Limb (tissue), 2 donors: ENCODE results near the gene ZNF598.

Experiments used
- DNase-seq, 2 donors: peaks; one replicate each; pipeline ENCODE4 v3.0.0-alpha.2; 2016; ENCODE audit errors: extremely low spot score in 2 of 2

The ZNF598 gene

GRCh38 chr16:1991948-1992703 is 17.5 kb downstream of the ZNF598 start:
- DNase-seq, result peak; percentile 90 to 98

GRCh38 chr16:1991588-1991947 is 18.1 kb downstream of the ZNF598 start:
- DNase-seq, result no peak

DNA sequence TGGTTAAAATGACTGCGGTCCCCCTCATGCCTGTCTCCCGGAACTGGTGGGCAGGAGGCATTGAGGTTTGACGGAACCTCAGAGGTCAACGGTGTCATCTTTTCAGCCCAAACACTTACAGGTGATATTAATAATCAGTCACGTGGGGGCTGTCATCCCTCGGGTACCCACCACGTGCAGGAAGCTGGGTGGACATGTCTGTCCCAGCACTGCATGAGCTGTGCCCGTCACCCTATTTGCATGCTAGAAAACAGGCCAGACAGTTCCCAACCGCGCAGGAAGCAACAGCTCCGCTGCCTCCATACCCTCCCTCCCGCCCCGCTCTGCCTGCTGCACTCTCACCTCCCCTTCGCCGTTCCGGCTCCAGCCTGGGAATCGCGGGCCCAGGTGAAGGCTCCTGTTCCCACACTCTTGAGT is 18.5 kb downstream of the ZNF598 start:
- no peak for DNase-seq

DNA sequence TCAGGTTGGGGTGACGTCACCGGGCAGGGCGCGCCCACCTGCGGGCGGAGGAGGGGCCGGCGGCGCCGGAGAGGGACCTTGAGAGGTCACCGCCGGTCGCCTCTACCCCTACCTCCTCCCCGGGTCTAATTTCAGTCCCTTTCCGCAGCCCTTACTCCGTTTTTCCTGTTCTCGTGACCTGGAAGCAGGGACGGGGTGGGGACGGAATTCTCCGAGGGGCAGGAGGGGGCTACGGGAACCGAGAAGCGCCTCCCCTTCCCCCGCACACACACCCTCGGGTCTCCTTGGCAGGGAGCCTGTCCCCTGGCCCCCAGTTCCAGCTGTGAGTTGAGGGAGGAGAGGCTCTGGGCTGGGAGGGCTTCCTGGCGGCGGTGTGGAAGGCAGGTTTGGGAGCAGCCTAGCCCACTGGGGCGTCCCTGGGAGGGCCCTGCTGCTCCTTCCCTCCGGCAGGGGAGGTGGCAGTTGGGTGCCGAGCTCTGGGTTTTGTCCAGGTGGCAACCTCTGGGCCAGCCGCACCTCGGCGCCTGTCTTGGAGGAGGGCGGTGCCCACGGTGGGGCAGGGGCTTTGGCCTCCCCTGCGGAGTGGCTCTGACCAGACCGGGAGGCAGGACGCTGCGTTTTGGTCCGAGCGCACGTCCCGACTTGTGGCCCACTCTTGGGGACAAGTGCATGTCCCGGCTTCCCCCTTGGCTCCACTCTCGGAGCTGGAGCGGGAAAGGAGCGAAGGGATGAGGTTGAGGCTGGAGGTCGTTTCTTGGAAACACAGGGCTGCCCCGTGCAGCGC is 19.1 kb downstream of the ZNF598 start:
- DNase-seq, result no peak

GRCh38 chr16:1990101-1990350 is 19.6 kb downstream of the ZNF598 start:
- no peak for DNase-seq

DNA sequence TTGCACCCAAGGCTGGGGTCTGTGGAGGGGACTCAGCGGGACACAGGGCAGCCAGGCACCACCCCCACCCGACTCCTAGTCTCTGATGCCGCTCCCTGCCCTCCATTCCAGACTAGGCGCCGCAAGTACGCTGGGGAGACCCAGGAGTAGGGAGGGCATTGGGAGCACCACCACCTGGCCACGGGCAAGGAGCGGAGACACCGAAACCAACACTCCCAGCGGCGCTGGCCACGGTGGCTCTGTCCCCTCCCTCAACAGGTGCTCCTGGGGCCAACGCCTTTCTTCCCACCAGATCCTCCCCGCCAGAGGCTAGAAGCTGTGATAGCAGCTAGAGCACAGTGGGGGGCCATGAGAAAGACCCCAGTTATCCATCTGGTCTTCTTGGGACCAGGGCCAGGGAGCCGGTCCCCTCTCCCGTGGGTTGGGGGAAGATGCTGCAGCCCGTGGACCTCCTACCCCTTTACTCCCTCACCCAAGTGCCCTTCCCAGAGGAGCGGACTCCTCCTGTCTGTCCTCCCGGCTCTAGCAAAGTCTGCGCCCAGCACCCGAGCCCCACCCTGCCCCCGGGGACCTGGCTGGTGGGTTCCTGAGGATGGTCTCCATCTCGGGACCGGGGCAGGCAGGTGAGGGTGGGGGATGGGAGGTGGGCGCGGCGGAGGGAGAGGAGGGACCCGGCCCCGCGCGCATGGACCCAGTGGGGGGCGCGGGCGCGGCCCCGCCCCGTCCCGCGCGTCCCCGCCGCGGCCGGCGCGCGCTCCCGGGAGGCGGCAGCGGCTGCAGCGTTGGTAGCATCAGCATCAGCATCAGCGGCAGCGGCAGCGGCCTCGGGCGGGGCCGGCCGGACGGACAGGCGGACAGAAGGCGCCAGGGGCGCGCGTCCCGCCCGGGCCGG is 20.2 kb downstream of the ZNF598 start, which contains the start of gene SYNGR3:
Gene SYNGR3, plus strand, starts transcription at position 762 of the 892 bp plus-strand sequence. CDS start 133 bp downstream, outside the sequence.
- no peak for DNase-seq

GRCh38 chr16:1987198-1987597 is 22.4 kb downstream of the ZNF598 start:
- DNase-seq, result no peak

DNA sequence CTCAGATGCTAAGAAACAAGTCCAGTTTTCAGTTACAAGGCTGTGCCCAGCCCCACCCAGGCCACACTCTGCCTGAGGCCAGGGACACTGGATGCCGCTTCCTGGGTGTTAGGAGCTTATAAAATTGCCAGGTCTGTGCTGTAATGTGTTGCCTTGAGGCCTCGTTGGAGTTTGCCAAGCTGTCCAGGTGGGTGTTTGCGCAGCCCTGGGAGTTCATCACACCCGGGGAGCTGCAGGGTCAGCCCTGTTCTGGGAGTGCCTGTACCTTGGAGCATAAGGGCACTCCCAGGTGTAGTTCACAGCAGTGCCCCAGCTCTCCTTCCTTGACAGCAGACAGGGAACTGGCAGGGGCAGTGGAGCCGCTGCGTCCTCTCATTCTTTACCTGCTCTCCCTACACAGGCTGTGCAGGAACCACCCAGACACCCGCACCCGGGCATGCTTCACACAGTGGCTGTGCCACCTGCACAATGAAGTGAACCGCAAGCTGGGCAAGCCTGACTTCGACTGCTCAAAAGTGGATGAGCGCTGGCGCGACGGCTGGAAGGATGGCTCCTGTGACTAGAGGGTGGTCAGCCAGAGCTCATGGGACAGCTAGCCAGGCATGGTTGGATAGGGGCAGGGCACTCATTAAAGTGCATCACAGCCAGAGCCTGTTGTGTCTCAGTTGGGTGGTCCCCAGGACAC is 24.0 kb downstream of the ZNF598 start:
- DNase-seq, result no peak

DNA sequence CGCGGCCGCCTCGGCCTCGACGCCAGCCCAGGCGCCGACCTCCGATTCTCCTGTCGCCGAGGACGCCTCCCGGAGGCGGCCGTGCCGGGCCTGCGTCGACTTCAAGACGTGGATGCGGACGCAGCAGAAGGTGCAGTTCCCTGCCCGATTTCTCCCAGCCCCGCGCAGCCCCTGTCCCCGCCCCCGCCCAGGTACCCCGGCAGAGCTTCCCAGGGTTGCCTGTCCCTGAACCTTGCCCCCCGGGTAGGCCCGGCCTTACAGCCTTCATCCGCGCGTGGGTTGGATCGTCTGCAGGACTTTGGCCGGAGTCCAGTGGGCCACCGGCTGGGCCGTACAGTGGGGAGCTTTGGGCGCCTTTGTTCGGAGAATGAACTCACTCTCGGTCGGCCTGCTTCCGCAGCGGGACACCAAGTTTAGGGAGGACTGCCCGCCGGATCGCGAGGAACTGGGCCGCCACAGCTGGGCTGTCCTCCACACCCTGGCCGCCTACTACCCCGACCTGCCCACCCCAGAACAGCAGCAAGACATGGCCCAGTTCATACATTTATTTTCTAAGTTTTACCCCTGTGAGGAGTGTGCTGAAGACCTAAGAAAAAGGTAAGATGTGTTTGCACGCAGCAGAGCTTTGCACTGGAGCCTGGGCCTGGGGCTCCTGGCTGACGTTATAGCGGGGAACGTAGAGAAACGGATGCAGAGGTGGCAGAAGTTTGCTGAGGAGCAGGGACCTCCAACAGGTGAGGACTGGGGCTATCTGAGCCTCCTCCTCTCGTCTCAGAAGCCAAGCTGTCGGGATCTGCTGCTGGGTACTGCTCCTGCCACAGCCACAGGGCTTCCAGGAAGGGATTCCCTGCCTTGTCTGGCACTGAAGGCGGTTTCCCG is 25.0 kb downstream of the ZNF598 start:
- no peak for DNase-seq

DNA sequence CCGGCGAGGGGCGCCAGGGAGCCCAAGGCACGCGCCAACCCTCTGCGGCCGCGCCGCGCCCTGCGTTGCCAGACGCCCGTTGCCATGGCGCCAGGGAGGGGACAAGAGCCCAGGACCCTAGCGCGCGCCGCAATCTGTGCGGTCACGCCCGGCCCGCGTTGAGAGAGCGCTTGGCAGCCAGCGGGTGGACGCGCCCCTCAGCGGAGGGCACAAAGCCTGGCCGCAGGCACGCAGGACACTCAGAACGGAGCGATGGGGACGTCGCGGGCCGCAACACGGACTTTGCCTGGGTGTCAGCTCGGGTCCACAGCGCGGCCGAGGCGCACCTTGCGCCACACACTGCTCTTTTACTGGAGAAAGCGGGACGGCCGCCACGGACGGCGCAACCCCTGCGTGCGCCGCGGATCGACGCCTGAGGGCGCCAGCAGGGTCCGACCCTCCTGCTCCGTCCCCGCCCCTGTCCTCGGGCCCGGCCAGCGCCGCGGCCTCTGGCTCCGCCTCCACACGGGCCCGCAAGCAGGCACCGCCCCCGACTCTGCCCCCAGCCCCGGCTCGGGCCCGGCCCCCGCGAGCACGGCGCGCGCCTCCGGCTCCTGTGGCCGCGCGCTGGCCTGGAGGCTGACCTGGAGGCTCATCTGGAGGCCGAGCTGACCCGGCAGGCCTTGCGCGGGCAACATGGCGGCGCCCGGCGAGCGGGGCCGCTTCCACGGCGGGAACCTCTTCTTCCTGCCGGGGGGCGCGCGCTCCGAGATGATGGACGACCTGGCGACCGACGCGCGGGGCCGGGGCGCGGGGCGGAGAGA is 25.9 kb downstream of the ZNF598 start, which contains the start of gene GFER:
Gene GFER, plus strand, starts transcription at position 650 of the 803 bp plus-strand sequence. Its CDS starts 26 bp downstream, at position 676.
- DNase-seq, result peak; percentile 93

- no peak for DNase-seq
Measured at GRCh38 chr16:1982991-1983543, 26.6 kb downstream of the ZNF598 start.

GRCh38 chr16:1982013-1982433 is 27.6 kb downstream of the ZNF598 start:
- DNase-seq, result no peak

DNA sequence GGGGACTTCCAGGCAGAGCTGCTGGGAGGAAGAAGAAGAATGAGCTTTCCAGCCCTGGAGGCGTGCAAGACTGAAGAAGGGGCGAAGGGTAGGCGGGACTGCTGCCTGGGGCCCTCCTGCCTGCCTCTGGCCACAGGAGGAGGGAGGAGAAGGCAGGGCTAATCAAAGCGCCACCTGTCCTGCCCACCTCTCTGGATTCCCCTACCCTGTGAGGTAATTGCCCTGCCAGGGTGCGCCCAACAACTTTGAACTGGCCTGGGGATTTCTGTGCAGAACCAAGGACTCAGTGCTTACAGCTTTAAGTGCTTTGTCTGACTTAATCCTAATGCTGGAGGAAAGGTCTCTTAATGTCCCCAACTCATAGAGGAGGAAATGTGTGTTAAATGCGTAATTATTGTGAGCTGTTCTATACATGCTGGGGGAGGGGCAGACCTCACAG is 28.2 kb downstream of the ZNF598 start, which contains the start of gene NOXO1:
Gene NOXO1, minus strand, starts transcription at position 72 of the 439 bp plus-strand sequence. CDS start 290 bp downstream, outside the sequence.
- DNase-seq, result no peak

- DNase-seq, result no peak
Measured at GRCh38 chr16:1980770-1981087, 28.9 kb downstream of the ZNF598 start.

GRCh38 chr16:1980030-1980769 is 29.4 kb downstream of the ZNF598 start:
- DNase-seq, result peak in 1 of 2 donors; percentile 66

- DNase-seq, result no peak
Measured at GRCh38 chr16:1979271-1980029, 30.2 kb downstream of the ZNF598 start.

DNA sequence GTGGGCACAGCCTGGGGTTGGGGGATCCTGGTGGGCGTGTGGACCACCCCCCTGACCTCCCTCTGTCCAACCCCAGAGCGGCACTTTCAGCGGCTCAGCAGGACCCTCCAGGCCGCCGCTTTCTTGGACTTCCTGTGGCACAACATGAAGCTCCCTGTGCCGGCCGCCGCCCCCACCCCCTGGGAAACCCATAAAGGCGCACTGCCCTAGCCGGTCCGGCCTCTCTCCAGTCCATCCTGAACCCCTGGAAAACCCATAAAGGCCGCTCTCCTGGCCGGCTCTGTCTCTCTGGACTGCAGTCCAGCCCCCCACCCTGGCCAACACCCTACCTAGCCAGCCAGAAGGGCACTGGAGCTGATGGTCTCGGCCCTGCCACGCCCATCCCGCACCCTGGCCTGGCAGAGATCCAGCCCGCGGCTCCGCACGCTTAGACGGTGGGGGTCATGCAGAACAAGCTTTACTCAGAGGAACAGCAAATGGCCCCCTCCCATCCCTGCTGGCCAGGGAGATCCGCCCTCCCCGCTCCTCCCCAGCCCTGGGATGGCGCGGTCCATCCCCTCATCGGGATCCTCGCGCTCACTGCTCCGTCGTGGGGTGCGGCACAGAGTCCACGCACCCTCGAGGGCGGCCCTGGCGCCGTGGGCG is 31.0 kb downstream of the ZNF598 start:
- no peak for DNase-seq
